ENCODE measurements around the gene VMP1.
"Not testable (repeated sequence)": the region's sequence is repeated elsewhere in the genome, so short reads cannot be mapped to it uniquely, and the experiment has no call there.

The VMP1 gene

DNA sequence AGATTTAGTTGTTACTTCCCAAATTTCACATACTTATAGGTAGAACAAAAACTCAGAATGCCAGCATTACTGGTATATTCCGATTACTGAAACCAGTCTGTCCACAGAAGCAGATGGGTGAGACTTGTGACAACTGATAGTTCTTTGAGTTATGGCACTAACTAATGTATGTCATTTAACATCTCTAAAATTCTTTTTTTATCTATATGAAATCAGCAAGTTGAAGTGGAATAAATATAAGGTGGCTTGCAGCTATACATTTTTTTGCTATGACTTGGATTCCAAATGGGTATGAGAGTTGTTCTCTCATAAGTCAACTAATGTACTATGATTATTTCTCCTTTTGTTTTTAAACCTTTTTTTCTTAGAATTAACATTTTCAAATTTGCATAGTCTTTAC, 69.1 kb downstream of the VMP1 start:
- DNase-seq = no peak

DNA sequence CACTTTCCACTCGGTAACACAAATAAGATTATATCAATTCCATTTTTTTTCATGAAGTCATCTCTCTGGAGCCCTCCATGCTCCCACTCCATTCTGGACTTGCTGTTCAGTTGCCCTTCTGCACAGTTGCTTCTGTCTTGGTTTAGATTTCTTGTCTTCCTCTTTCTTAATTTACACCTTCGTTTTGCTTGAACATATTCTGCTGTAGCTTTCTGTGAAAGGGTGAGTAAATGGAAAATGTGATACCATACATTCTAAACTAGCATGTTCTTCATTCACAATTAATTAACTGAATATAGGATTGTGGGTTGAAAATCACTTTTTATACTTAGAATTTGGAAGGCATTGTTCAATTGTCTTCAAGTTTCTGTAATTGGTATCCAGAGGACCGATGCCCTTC, 69.6 kb downstream of the VMP1 start:
- no peak for DNase-seq

DNA sequence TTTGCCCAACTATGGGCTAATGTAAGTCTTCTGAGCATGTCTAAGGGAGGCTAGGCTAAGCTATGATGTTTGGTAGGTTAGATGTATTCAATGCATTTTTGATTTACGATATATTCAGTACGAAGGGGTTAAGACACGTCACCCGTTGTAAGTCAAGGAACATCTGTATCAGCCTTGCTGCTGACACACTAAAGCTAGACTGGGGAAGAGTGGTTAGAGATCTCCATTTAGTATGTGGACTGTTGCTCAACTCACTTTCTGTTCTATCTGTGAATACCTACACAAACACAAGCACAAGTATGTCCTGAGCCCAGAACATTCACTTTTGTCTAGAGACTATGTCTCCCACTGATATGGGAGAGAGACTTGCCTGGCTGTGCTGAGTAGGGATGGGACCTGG, 71.5 kb downstream of the VMP1 start:
- DNase-seq = no peak

DNA sequence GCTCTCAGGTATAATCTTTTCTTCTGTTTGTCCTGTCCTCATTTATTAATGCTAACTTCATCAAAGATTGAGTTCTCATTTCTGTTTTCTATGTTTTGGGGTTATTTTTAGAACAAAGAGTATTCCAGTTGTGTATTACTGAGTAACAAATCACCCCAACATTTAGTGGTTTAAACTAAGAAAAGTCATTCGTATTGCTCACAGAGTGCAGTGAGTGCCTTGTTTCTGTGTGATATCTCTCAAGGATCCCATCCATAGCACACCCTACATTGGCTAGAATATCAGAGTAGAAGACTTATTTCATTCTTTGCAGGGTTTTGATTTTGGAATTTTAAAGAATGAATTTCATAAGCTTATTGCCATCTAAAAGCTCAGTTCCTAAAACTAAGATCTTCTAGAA, 72.1 kb downstream of the VMP1 start:
- DNase-seq = no peak

DNA sequence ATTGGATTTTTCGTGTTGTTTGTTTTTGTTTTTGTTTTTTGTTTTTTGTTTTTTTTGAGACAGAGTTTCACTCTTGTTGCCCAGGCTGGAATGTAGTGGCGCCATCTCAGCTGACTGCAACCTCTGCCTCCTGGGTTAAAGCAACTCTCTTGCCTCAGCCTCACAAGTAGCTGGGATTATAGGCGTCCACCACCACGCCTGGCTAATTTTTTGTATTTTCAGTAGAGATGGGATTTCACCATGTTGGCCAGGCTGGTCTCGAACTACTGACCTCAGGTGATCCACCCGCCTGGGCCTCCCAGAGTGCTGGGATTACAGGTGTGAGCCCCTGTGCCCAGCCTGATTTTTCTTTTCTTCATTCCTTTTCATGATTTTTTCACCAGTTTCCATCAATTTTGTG, 73.1 kb downstream of the VMP1 start:
- DNase-seq = not testable (repeated sequence)

DNA sequence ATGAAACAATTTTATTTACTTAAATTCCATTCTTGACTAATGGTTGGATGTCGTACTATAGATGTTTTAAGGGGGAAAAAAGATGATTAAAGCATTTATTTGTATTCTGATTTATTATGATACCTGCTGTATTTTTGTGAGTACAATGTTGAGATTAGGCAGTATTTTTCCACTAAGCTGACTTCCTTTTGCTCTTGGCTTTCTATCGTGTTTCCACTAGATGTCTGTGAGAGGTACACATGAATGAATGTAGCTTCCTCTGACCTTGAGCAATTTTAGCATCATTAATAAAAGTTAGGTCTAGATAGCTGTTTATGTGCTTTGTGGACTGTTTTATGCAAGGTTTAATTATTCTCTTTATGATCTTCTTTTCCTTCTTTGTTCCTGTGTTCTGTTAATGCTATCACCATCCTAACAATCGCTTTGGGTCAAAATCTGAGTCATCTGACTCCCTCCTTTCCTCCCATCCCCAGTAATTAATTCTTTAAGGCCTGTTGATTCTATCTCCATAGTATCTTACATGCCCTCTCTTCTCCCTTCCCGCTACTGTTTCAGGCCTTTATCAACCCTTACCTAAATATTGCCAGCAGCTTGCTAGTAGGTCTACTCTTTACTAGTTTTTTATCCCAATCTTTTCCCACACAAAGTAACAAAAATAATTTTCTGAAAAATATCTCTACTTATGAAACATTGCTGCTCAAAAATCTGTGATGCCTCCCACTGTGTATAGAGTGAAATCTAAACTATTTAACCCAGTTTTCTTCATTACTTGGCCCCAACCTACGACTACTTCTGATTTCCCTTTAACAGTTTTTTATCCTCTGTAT, 76.0 kb downstream of the VMP1 start:
- no peak for DNase-seq

DNA sequence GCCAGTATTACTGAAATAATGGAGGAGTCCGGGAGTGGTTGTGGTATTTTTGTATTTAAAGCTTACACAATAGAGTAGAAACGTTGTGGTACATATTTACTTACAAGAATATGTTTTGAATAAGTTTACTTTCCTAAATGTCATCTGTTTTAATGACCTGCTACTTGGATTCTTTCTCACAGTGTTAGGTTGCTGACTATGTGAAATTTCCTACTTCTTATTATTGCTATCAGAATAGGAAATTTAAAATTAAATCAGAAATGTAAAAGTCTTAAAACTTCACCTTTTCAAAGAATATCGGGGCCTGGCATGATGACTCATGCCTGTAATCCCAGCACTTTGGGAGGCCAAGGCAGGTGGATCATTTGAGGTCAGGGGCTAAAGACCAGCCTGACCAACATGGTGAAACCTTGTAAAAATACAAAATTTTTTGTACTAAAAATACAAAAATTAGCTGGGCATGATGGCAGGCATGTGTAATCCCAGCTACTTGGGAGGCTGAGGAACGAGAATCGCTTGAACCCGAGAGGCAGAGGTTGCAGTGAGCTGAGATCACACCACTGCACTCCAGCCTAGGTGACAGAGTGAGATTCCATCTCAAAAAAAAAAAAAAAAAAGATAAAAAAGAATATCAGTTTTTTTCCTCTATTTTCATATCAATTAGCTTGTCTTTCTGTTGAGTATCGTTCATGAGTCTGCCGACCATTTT, 77.8 kb downstream of the VMP1 start:
- no peak for DNase-seq

DNA sequence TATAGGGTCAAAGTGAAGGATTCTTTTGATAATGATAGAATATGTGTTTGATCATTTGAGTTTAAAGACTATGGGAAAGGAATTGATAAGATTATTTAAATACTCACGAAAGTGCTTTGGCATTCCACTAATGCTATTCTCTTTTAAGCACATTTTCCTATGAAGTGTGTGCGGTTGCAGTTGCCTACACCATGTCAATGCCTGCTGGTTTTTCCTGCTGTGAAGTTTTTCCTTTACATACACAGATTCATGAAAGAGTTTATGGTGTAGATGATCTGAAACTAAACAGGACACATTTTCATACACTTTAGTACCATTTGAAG, 78.7 kb downstream of the VMP1 start:
- no peak for DNase-seq

DNA sequence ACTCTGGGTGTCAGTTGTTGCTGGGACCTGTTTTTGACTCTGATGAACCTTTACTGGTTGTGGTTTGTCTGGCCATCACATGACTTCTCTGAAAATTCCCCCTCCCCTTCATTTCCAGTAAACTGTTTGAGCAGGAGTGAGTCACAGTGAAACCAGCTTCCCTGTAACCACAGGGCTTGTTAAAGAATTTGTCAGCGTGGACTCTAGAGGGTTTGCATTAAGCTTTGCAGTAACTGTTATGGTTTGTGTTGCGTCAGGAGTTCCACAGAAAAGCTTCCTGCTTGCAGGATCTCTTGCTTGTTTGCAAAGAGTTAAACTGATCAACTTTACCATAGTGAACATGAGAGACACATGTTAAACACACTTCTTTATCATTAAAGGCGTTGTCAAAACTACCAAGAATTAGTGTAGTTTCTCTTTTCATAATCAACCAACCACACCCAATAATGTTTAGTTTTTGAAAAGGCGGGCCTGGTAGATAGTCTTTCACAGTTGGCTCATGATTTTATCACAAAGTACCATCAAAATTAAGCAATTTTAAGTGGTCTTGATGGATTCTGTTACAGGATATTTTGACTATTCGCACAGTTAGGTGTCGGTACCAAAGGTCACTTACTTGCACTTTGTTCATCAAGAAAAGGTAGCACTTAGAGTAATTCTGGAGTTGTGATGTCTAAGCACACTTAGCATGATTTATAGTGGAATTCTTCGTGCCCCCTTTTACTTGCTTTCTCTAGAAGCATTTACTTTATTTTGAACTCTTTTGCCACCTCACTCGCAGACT, 79.3 kb downstream of the VMP1 start:
- DNase-seq = peak in 26 of 56 donors; percentile 1 to 47 (median 8)

DNA sequence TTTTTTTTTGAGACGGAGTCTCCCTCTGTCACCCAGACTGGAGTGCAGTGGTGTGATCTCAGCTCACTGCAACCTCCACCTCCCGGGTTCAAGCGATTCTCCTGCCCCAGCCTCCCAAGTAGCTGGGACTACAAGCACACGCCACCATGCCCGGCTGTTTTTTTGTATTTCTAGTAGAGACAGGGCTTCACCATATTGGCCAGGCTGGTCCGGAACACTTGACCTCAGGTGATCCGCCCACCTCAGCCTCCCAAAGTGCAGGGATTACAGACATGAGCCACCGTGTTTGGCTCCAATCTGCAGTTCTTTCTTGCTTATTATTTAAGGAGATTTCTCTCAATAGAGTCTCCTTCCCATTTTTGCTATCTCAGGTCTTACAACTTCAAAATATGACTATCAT, 82.4 kb downstream of the VMP1 start:
- not testable (repeated sequence) for DNase-seq

DNA sequence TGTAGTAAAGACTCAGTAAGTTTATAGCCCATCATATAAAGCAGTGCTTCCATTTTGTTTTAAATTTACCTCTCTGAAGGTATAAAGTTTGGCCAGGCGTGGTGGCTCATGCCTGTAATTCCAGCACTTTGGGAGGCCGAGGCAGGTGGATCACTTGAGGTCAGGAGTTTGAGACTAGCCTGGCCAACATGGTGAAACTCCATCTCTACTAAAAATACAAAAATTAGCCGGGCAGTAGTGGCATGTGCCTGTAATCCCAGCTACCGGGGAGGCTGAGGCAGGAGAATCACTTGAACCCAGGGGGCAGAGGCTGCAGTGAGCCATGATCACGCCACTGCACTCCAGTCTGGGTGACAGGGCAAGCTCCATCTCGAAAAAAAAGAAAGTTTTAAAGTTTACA, 83.0 kb downstream of the VMP1 start:
- DNase-seq = not testable (repeated sequence)

DNA sequence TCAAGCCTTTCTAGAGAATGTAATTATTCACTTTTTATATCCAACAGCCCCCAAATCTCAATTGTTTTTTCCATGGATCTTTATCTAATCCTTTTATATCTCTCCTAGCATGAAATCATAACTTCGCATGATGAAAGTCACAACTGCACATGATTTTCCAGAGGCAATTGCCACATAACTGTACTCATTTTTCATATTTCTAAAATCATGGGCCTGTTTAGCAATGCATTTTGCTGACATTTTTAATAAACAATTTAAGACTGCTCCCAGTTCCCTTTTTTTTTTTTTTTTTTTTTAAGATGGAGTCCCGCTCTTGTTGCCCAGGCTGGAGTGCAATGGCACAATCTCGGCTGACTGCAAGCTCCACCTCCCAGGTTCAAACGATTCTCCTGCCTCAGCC, 83.5 kb downstream of the VMP1 start:
- no peak for DNase-seq

DNA sequence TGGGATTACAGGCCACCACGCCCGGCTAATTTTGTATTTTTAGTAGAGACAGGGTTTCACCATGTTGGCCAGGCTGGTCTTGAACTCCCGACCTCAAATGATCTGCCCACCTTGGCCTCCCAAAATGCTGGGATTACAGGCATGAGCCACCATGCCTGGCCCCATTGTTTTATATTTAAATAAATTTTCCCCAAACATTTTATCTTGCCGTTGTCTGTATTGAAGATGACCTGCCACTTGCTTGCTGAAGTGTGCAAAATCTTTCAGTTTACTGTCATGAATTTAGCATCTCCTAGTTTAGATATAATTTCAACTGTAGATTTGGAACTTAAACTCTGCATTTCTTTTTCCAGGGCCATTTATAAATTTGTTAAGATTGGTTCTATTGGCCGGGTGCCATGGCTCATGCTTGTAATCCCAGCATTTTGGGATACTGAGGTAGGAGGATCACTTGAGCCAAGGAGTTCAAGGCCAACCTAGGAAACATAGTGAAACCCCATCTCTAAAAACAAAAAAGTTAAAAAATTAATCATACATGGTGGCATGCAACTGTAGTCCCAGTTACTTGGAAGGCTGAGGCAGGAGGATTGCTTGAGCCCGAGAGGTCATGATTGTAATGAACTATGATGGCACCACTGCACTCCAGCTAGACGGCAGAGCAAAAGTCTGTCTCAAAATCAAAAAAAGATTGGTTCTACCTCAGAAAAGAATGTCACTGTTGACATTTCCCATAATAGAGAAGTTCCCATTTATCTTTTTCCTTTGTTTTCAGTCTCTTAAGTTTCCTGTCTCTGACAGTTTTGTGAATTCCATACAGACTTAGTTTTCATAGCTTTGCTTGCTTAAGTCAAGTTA, 84.4 kb downstream of the VMP1 start:
- no peak for DNase-seq

DNA sequence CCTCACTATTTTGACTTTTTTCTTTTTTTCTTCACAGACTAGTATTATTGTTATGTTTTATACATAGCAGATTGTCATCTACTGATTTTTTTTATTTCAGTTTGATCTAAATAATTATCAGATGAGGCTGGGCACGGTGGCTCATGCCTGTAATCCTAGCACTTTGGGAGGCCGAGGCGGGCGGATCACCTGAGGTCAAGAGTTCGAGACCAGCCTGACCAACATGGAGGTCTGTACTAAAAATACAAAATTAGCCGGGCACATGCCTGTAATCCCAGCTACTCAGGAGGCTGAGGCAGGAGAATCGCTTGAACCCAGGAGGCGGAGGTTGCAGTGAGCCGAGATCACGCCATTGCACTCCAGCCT, 85.0 kb downstream of the VMP1 start:
- DNase-seq = not testable (repeated sequence)

DNA sequence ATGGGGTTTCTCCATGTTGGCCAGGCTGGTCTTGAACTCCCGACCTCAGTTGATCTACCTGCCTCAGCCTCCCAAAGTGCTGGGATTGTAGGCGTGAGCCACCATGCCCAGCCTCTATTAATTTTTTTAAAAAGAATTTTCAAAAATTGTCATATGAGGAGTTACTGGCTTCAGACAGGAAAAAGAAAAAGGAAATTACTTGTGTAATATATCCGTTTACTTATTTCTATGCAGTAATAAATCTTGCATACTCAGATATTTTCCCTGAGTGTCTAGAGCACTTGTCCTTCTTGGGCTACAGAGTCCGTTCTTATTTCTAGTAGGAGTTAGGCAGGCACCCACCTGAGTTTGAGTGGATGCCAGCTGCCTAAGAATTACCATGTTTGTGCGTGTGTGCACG, 85.8 kb downstream of the VMP1 start:
- no peak for DNase-seq

DNA sequence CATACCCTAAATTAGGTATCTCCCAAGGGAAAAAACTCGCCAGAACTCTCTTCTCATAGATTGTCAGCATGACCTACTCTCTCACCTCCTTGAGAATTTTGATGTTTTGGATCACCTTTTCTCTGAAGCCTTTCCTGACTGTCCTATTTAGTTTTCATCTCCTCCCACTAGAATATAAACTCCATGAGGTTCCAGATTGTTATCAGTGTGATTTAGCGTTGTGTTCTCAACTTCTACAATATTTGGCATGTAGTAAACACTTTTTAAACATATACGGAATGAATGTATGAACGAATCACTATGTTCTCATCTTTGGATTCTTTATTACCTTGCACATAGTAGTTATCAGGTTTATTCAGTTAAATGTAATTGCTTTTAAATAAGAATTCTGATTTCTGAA, 88.7 kb downstream of the VMP1 start:
- no peak for DNase-seq

DNA sequence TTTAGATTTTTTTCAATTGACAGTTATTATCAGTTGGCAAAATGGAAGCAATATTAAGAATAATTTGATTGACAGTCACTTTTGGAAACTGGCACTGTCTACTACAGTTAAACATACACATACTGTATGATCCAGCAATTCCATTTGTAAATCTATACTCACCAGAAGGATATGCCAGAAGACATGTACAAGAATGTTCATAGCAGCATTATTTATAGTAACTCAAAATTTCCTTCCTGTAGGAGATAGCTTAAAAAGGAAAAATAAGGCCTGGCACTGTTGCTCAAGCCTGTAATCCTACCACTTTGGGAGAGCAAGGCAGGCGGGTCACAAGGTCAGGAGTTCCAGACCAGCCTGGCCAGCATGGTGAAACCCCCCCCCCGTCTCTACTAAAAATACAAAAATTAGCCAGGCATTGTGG, 89.3 kb downstream of the VMP1 start:
- no peak for DNase-seq

DNA sequence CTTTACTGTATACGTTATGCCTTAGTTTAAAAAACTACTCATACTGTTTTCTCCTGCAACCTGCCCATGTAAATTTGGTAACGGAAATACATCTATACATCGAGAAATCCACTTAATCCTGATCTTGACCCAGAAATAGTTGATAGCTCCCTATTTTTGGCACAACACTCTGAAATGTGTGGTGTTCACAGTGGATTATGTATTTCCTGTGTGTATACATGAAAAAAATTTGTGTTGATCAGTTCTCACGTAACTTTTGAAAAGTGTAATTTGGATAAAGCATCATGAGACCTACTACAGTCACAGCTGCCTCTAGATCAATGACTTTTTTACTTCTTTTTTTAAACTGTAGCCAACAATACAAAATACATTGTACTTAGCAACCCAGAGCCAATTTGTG, 90.7 kb downstream of the VMP1 start:
- DNase-seq = no peak

DNA sequence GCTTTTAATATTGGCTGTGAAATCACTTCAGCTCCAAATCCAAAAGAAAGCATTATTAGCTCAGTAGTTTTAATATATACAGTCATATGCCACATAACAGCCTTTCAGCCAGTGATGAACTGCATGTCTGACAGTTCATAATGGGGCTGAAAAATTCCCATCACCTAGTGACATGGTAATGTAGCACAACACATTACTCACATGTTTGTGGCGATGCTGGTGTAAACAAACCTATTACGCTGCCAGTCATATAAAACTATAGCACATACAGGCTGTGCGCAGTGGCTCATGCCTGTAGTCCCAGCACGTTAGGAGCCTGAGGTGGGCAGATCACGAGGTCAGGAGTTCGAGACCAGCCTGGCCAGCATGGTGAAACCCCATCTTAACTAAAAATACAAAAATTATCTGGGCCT, 93.1 kb downstream of the VMP1 start:
- DNase-seq = no peak

DNA sequence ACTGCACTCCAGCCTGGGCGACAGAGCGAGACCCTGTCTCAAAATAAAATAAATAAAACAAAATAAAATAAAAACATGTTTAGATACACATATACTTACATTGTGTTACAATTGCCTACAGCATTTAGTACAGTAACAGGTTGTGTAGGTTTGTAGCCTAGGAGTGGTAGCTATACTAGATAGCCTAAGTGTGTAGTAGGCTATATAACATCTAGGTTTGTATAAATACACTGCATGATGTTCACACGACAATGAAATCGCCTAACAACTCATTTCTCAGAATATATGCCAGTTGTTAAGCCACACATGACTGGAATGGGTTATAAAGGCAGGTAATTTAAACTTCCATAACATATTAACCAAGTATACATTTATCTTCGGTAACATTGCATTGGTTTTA, 94.7 kb downstream of the VMP1 start:
- no peak for DNase-seq

DNA sequence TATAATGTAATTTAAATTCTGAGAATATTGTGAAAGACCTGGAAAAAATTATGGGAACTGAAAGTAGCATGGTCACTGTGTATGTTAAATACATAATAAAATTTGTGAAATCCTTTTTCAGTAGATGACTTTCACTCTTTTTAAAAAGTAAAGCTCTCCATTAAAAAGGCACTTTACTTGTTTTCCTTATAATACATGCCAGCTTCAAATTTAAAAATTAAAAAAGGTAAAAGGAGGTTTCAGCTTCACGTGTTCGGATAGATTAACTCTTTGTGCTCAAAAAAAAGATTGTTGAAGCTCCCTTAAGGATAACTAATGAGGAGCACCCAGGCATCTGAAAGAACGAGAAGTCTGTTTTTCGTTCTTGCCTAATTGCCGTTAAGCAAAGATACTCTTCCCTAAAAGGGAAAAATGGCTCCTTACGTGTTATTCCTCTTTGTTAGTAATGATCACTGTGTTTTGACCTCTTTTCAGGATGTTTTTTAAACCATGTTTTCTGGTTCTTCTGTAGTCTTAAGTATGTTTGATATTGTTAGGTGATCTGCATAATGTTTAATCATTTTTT, 97.5 kb downstream of the VMP1 start:
- DNase-seq = no peak

Data from nucleus accumbens (tissue), 56 donors.